ENCODE data around the gene ZNF280C. TPM values are rescaled to one million over a fixed set of nuclear protein-coding genes. Genes with fewer than 3 reads are reported as not detected.
"Not testable (repeated sequence)": the region's sequence is repeated elsewhere in the genome, so short reads cannot be mapped to it uniquely, and the experiment has no call there.

Gene ZNF280C
- polyA plus RNA-seq, 3 donors, result 5.2 to 8.8 (median 7.0) TPM

GRCh38 chrX:130263016-130263415, 5.7 kb downstream of the ZNF280C start:
- DNase-seq, result no peak

- no peak for DNase-seq
These were observed 6.5 kb downstream of the ZNF280C start for GRCh38 chrX:130262231-130262630.

GRCh38 chrX:130261296-130261893, 7.3 kb downstream of the ZNF280C start:
- no peak for DNase-seq

- DNase-seq, result no peak
These were observed 8.4 kb downstream of the ZNF280C start for GRCh38 chrX:130260316-130260715.

- DNase-seq, result no peak
These were observed 14.8 kb downstream of the ZNF280C start for GRCh38 chrX:130253916-130254315.

GRCh38 chrX:130251671-130252070, 17.0 kb downstream of the ZNF280C start:
- no peak for DNase-seq

- no peak for DNase-seq
These were observed 20.7 kb downstream of the ZNF280C start for GRCh38 chrX:130247996-130248395.

GRCh38 chrX:130246084-130246483, 22.6 kb downstream of the ZNF280C start:
- DNase-seq, result no peak

GRCh38 chrX:130245441-130245840, 23.3 kb downstream of the ZNF280C start:
- no peak for DNase-seq

- not testable (repeated sequence) for DNase-seq
These were observed 37.5 kb downstream of the ZNF280C start for GRCh38 chrX:130231184-130231583.

GRCh38 chrX:130228871-130229270, 39.8 kb downstream of the ZNF280C start:
- no peak for DNase-seq

GRCh38 chrX:130224810-130225209, 43.9 kb downstream of the ZNF280C start:
- no peak for DNase-seq

- DNase-seq, result no peak
These were observed 52.4 kb downstream of the ZNF280C start for GRCh38 chrX:130216320-130216719.

- DNase-seq, result no peak
These were observed 55.3 kb downstream of the ZNF280C start for GRCh38 chrX:130213376-130213775.

GRCh38 chrX:130212371-130212770, 56.3 kb downstream of the ZNF280C start:
- no peak for DNase-seq

- no peak for DNase-seq
These were observed 57.1 kb downstream of the ZNF280C start for GRCh38 chrX:130211415-130212186.

GRCh38 chrX:130204647-130205046, 64.1 kb downstream of the ZNF280C start:
- no peak for DNase-seq

- no peak for DNase-seq
These were observed 71.2 kb downstream of the ZNF280C start for GRCh38 chrX:130197464-130197863.

GRCh38 chrX:130196466-130196865, 72.2 kb downstream of the ZNF280C start:
- peak; percentile 9 for DNase-seq

- DNase-seq, result no peak
These were observed 77.9 kb downstream of the ZNF280C start for GRCh38 chrX:130190801-130191200.

GRCh38 chrX:130186651-130187050, 82.0 kb downstream of the ZNF280C start:
- no peak for DNase-seq

- DNase-seq, result no peak
These were observed 83.8 kb downstream of the ZNF280C start for GRCh38 chrX:130184857-130185256.

GRCh38 chrX:130184168-130184567, 84.5 kb downstream of the ZNF280C start:
- no peak for DNase-seq
